T-helper 2 cell treated with Interferon-gamma antibody and Interleukin-4, amounts not matched to agents 100 ng/mL and 5 ng/mL, for 36 hours (primary cell): ENCODE data around the gene RIT2. TPM values are rescaled to one million over a fixed set of nuclear protein-coding genes. Genes with fewer than 3 reads are reported as not detected.
"Not testable (repeated sequence)": the region's sequence is repeated elsewhere in the genome, so short reads cannot be mapped to it uniquely, and the experiment has no call there.

Experiments used
- intact Hi-C: fragments of 100-400 bp; cut with micrococcal nuclease; formaldehyde crosslinking; loops from one replicate; pipeline ENCODE4 v1.15.1; 2023
- total RNA-seq: library from RNA; stranded (reverse); gene quantifications from 2 replicates; pipeline ENCODE4 v1.2.3, GENCODE V29; 2022

Gene RIT2
- total RNA-seq, 1 donor from 2014 or later = not detected

- intact Hi-C loops = no loop called here
These were observed 265.1 kb downstream of the RIT2 start for GRCh38 chr18:42850174-42851083.

GRCh38 chr18:42839408-42839807, 276.1 kb downstream of the RIT2 start:
- intact Hi-C loops = no loop called here

- intact Hi-C loops = no loop called here
These were observed 276.8 kb downstream of the RIT2 start for GRCh38 chr18:42838546-42839145.

- intact Hi-C loops = no loop called here
These were observed 284.5 kb downstream of the RIT2 start for GRCh38 chr18:42830936-42831335.

- intact Hi-C loops = no loop called here
These were observed 286.6 kb downstream of the RIT2 start for GRCh38 chr18:42828881-42829280.

GRCh38 chr18:42824178-42824577, 291.3 kb downstream of the RIT2 start:
- intact Hi-C loops = no loop called here

GRCh38 chr18:42822711-42823110, 292.8 kb downstream of the RIT2 start:
- intact Hi-C loops = no loop called here

- intact Hi-C loops = no loop called here
These were observed 294.0 kb downstream of the RIT2 start for GRCh38 chr18:42821492-42821891.

- intact Hi-C loops = no loop called here
These were observed 300.9 kb downstream of the RIT2 start for GRCh38 chr18:42814618-42815017.

GRCh38 chr18:42814184-42814583, 301.3 kb downstream of the RIT2 start:
- intact Hi-C loops = no loop called here

- intact Hi-C loops = no loop called here
These were observed 301.9 kb downstream of the RIT2 start for GRCh38 chr18:42813570-42813969.

- intact Hi-C loops = no loop called here
These were observed 307.6 kb downstream of the RIT2 start for GRCh38 chr18:42807887-42808286.

GRCh38 chr18:42801706-42802105, 313.8 kb downstream of the RIT2 start:
- intact Hi-C loops = no loop called here

- intact Hi-C loops = no loop called here
These were observed 316.8 kb downstream of the RIT2 start for GRCh38 chr18:42798606-42799170.

- intact Hi-C loops = not testable (repeated sequence)
These were observed 320.2 kb downstream of the RIT2 start for GRCh38 chr18:42795213-42795789.

- intact Hi-C loops = no loop called here
These were observed 322.8 kb downstream of the RIT2 start for GRCh38 chr18:42792731-42793130.

- intact Hi-C loops = no loop called here
These were observed 330.9 kb downstream of the RIT2 start for GRCh38 chr18:42784632-42785031.

- intact Hi-C loops = no loop called here
These were observed 332.6 kb downstream of the RIT2 start for GRCh38 chr18:42782929-42783328.

GRCh38 chr18:42781298-42781815, 334.1 kb downstream of the RIT2 start:
- intact Hi-C loops = no loop called here

- intact Hi-C loops = no loop called here
These were observed 335.3 kb downstream of the RIT2 start for GRCh38 chr18:42780171-42780570.

GRCh38 chr18:42778445-42779042, 336.9 kb downstream of the RIT2 start:
- intact Hi-C loops = no loop called here
